ENCODE measurements around the gene SLAMF7.

DNA sequence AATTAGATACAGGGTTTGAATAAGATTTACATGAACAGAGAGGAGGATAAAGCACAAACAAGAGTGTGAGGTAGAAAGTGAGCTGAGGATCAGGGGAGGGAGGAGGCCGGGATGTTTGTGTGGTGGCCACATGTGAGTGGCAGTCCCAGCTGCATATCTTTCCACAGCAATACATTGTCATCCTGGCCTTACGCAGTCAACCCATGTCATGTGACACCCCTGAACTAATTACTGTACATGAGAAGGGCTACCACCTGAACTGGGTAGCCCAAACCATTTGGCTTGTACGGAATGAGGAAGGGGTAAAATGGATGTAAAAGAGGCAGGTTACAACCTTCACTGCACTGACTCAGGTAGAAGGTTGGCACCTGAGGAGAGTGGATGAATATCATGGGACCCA, 4.2 kb downstream of the SLAMF7 start:
- no peak for TF ChIP-seq EP300 (IDR thresholded peaks at IDR 0.05)
- TF ChIP-seq POLR2A (IDR thresholded peaks at IDR 0.05): no peak
